HG03575 (cell line): Measurements from ENCODE around the gene CDH12.
"Not testable (repeated sequence)": the region's sequence is repeated elsewhere in the genome, so short reads cannot be mapped to it uniquely, and the experiment has no call there.

Source experiments
- ATAC-seq: cut with Tn5 transposase; IDR thresholded peaks from one replicate; pipeline ENCODE4 v1.9.1; 2021; ENCODE audit not compliant: unreplicated experiment, insufficient number of reproducible peaks, low FRiP score; ENCODE audit errors: extremely low read depth

CDH12 gene

DNA sequence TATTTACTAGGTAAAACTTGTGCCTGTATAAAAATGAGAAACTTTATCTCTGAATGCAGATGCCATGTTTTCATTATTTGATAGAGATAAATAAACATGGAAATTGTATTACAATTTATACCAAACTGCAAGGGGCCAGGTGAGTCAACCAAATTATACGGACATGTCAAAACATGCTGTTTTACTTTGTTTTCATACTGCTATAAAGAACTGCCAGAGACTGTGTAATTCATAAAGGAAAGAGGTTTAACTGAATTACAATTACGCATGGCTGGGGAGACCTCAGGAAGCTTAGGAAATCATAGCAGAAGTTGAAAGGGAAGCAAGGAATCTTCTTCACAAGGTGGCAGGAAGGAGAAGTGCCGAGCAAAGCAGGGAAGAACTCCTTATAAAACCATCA, 840.3 kb downstream of the CDH12 start:
- ATAC-seq: not testable (repeated sequence)

DNA sequence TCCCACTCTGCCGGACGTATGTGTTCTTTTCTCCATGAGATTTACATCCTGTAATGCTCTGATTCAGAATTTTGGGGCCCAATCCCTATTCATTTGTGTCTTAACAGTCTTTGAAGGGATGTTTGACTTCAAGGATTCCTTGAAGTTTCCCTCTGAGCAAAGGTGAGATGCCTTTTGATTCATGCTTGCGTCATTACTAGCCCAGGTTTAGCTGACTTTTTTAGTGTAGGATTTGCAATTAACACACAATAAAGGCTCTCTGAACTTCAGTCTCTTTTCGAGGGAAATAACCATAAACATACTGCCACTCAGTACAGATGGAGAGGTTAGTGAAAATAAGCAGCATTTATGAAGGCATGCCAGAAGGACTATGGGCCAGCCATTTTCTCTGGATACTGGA, 842.3 kb downstream of the CDH12 start:
- ATAC-seq: not testable (repeated sequence)

DNA sequence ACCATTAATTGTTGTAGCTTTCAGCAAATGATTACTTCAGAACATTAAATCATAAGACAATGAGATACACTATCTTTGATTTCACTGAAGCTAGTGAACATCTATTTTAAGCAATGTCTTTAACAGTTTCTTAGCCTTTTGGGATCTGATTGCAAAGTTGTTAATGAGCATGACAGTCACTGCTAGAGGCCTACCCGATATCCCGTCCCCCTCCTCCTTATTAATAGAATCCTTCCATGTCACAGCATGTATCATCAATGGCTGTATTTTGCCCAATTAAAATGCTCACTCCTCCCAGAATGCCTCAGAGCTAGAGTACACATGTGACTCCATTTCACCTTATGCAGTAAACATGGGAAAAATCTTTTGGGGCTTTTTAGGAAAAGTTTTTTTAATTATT, 852.0 kb downstream of the CDH12 start:
- ATAC-seq: not testable (repeated sequence)

DNA sequence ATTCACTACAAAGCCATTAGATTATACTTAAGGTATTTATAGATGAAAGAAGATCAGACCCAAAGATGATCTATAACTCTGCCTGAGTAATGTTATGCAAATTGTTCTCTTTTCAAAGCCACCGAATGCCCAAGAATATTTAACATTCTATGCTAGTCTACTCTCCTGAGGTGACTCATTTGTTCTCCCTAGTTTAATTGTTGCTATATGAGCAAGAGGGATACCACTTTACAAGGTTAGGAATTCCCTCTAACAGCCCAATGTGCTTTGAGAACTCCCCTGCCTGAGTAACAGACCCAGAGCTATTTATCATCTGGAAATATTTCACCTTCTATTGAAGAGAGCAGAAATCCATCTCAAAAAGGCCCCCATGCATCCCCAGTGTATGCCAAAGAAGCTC, 867.3 kb downstream of the CDH12 start:
- not testable (repeated sequence) for ATAC-seq

DNA sequence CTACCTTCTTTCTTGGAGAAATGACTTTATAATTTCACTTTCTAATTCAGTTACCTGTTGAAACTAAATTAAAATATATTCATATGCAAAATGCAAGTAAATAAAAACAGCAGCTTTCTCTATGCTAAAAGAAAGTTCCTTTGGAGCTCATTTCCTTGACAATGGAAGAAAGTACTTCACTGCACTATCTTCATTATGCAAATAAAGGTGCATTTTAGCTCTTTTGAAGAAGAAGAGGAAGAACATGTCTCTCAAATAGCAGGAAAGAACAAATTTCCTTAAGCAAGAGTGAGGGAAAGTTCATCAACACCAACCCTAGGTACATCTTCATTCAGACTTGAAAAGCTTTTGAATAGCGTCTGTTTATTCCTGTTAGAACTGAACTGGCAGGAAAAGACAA, 901.6 kb downstream of the CDH12 start:
- not testable (repeated sequence) for ATAC-seq

DNA sequence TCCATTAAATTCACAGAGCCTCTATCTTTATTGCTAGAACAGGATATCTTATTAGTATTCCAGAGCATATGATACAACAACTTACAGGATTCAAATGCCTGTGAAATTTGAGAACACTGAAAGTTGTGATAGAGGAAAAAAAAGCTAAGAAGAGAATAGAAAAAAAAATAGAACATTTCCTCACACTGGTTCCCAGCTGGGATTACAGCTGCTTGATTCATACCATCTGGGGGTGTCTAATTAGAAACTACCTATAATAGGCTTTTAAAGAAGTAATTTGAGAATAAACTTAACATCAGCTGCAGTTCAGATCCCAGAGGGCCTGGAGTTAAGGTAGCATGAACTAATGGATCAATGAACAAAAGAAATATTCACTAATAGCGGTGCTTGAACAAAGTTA, 922.0 kb downstream of the CDH12 start:
- no peak for ATAC-seq

DNA sequence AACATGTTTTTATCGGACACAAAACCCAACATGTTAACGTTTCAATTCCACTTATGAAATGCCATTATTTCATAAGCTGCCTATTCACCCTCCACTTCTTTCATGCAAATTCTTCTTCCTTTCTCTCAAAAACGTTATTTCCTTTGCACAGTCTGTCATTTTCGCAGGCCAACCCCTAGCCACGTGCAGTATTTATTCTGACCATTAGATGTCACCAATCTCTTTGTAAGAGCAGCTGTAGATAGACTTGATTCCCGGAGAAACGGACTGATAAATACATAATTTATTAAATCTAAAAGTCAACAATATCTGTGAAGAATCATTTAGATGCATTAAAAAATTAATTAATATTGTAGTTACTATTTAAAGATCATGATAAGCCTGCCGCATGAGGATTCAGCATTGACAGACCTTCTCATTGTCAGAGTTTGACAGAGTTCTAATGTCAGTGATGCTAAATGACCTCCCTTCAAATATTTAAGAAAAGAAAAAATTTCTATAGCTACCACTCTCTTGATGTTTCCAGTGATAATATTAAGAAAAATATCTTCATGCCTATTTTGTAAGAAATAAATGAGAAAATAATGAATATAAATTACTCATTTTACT, 933.6 kb downstream of the CDH12 start:
- ATAC-seq: peak; percentile 85

DNA sequence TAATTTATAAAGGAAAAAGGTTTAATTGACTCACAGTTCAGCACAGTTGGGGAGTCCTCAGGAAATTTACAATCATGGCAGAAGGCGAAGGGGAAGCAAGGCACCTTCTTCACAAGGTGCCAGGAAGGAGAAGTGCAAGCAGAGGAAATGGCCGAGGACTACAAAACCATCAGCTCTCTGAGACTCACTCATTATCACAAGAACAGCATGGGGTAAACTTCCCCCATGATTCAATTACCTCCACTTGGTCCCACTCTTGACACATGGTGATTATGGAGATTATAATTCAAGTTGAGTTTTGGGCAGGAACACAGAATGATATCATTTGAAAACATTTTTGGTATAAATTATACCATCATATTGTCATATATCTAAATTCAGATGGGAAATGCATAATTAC, 934.7 kb downstream of the CDH12 start:
- no peak for ATAC-seq

DNA sequence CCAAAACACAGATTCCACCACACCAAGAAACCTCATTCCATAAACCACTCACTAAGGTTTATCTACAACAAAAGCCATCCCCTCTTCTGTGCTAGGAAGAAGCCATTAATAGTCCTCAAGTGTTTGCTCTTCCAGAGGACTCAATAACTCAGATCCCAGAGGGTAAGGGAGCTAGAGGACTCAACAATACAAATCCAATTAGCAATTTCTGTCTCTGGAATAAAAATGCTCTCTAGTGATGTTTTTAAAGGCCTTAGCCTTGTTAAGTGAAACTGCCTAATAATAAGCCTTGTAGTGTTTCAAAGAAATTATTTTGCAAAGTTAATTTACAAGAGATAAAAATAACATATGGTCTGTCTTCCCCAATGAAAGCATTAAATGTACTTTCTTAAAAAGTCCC, 942.4 kb downstream of the CDH12 start:
- ATAC-seq: no peak

DNA sequence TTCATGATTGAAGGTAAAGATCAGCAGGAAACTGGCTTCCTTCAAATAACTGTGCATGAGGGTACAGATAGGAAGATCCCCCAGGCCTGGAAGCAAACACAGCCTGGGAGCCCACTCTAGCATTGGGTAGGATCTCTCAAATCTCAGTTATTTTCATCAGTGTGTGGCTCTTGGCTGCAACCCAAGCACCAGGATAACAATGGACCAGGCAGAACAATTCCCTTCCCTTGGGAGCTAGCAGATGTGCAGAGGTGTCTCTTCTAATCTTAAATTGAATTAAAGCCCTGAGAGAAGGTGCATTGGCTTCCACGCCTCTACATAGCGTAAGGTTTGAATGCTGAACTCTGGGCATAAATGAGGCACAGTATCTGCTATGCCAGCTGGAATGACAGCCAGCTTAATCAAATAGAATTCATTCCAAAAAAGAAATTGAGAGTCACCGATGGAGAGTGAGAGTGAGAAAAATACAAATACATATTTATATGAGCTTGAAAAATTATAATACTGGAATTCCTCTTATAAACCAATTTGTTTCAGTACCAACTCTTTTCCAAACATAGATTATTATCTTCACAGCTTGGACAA, 957.3 kb downstream of the CDH12 start:
- no peak for ATAC-seq

DNA sequence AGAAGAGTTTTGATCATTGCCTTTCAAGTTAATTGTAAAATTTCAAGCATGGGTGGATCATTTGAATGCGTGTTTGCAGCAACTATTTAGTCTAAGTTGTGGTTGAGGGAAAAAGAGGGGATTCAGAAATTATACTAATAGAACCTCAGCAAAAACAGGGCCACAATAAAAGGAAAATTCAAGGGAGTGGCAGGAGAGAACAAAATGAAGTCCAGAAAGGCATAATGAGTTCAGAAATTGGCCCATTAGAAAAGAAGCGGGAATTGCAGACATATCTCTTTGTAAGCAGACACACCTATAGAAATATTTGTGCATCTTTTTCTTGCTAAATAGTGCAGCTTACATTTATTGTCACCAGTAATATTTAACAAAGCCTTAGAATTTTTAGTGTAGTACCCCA, 960.0 kb downstream of the CDH12 start:
- ATAC-seq: no peak

DNA sequence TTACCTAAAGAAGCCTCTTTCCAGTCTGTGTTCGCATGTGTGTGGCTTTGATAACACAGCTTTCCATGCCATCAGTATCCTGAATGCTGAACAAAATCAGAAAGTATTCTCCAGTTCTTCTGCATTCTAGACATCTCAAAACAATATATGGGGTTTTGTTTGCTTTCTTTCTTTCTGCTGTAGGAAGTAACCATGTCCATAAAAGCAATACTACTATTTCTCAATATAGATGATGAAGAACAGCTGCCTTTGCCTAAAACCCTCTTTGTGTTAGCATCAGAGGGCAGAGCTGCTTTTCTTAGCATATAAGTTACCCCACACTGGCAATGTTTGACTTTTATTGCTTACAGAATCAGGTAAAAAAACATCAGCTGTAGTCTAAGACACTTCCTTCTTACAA, 963.6 kb downstream of the CDH12 start:
- no peak for ATAC-seq

DNA sequence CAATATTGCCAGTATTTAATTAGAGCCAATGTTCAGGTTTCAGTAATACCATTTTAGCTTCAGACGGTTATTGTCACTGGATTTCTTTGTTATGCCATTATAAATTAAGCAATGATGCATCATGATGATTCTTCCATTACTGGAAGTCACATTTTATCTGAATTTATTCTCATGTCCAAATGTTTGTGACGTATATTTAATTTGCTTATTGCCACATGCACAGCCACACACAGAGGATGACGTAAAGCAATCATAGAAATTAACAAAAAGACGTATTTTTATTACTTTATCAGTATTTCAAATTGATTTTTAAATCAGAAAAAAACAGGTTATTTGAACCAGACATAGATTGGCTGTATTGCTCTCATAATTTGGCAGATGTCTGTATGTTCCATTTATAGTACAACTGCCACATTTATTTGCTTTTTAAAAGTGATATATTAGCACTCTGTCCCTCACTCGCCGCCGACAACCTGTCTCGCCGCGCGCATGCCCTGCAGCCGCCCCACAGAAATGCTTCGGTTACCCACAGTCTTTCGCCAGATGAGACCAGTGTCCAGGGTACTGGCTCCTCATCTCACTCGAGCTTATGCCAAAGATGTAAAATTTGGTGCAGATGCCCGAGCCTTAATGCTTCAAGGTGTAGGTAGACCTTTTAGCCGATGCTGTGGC, 970.9 kb downstream of the CDH12 start:
- no peak for ATAC-seq

DNA sequence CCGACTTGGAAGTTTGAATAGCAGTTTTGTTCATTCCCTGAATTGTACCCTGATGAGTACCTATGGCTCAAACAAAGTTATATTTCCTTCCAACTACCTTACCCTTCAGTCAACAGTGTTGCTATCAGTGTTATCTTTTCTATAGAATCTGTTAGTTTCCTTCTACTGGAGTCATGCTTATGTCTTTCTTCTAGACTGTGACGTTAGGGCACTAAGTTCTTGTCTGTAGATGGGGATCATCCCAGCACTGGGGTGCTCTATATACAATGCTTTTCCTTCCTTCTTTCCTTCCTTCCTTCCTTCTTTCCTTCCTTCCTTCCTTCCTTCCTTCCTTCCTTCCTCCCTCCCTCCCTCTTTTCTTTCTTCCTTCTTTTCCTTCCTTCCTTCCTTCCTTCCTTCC, 973.0 kb downstream of the CDH12 start:
- no peak for ATAC-seq

DNA sequence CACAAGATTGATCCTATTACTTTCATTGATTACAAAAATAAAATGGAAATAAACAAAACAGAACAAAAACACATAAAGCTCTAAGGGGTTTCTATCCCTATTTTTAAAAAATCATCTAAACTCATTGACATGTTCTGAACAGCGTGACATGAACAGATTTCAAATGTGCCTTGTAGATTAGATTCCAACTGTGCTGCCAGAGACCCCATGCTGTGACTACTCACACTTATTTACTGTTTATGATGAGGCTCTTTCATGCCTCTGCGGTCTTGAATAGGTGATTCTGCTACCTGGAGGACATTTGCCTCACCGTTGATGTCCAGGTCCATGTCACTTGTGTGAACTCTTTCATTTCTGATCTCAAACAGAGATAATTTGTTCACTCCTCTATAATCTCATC, 990.2 kb downstream of the CDH12 start:
- ATAC-seq: no peak

DNA sequence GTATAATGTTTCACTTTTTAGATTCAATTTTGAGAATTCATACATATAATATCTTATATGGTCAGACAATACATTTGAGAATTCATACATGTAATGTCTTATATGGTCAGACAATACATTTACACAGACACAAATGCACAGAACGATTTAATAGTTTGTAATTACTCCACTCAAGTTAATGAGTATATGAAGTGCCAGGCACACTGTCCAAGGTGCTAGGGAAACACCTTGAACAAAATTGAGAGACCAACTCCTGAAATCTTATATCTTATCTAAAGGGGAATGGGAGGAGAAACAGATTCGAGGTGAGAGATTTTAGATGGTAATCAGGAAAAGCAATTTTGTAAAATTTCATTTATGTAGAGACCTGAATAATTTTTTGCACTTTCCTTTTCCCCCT, 994.7 kb downstream of the CDH12 start:
- ATAC-seq: no peak

DNA sequence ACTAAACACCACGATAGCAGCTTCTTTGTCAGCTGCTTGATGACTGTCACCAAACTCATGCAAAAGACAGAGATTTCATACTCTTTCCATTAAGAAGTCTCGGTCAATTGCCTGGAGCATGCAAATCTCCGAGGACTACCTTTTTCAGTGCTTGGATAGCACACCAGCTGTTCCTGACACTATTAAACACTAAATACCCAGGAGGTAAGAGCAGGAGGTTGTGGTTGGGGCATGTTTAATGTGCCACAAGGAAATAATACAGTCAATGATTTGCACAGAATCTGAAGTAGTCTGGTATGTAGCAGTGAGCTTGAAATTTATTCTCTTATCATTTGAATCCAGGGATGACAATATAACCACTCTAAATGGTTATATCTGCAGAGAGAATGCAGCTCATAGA, 996.2 kb downstream of the CDH12 start:
- ATAC-seq: no peak

DNA sequence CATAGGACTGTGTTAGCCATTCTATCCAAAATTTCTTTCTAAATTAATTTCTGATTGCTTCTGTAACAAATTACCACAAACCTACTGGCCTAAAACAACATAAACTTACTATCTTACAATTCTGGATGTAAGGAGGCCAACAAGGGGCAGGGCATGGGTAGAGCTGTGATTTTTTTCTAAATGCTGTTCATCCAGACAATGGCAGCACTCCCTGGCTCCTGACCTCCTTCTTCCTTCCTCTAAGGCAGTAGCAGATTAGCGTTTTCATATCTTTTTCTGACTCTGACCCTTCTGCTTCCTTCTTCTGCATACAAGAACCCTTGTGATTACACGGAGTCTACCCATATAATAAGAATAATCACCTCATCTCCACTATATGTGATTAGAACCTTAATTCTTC, 1005.8 kb downstream of the CDH12 start:
- no peak for ATAC-seq

DNA sequence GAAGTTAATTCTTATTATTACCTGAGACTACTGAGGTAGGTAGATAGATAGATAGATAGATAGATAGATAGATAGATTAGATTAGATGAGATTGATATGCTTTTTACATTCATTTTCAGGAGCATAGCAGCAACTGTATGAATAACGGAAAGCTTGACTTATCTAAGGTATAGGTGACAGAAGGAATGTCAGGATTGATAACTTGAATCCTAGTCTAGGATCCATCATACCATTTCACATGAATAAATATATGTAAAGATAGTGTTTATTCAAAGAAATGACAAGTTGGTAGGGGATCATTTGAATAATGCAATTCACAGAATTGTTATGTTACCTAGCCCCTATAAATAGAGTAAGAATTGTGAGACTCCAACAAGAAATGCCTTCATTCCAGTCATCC, 1008.2 kb downstream of the CDH12 start:
- ATAC-seq: no peak

DNA sequence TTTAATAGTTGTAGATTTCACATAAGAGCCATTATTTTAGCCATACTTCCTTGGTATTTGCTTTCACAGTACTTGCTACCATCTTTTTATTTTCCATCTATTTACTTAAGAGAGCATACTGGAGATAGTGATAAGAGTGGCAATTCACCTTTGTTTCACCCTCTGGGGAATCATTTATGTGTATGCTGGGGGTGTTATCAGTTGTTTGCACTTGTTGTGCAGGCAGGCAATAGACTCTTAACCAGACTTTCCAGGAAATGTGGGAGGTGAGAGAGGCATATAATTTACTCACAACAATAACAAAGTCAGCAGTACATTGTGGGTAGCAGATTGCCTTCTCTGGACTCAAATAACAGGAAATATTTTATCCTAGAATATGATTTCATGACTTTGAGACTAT, 1018.3 kb downstream of the CDH12 start:
- no peak for ATAC-seq
